GM18873 (cell line): ENCODE results near the gene ZNF579.
"Not testable (repeated sequence)": the region's sequence is repeated elsewhere in the genome, so short reads cannot be mapped to it uniquely, and the experiment has no call there.

Source experiments
- ATAC-seq: cut with Tn5 transposase; IDR thresholded peaks from one replicate; pipeline ENCODE4 v1.9.1; 2021; ENCODE audit warnings: mild to moderate bottlenecking, moderate library complexity, moderate number of reproducible peaks; ENCODE audit not compliant: unreplicated experiment, low FRiP score

ZNF579 gene

GRCh38 chr19:55542292-55542855 lies 38.3 kb downstream of the ZNF579 start:
- no peak for ATAC-seq

- ATAC-seq = no peak
Measured at GRCh38 chr19:55541091-55541490, 39.6 kb downstream of the ZNF579 start.

GRCh38 chr19:55540619-55541018 lies 40.0 kb downstream of the ZNF579 start:
- no peak for ATAC-seq

- ATAC-seq = no peak
Measured at GRCh38 chr19:55539090-55539984, 41.3 kb downstream of the ZNF579 start.

- ATAC-seq = no peak
Measured at GRCh38 chr19:55538132-55538531, 42.5 kb downstream of the ZNF579 start.

- ATAC-seq = no peak
Measured at GRCh38 chr19:55537741-55538111, 42.9 kb downstream of the ZNF579 start.

- ATAC-seq = no peak
Measured at GRCh38 chr19:55536951-55537740, 43.5 kb downstream of the ZNF579 start, which contains the start of gene SBK2. SBK2 (minus strand) TSS chr19:55537133; CDS start chr19:55536294, 839 bp downstream.

- no peak for ATAC-seq
Measured at GRCh38 chr19:55536366-55536765, 44.3 kb downstream of the ZNF579 start.

- ATAC-seq = no peak
Measured at GRCh38 chr19:55535965-55536350, 44.7 kb downstream of the ZNF579 start.

GRCh38 chr19:55535173-55535964 lies 45.3 kb downstream of the ZNF579 start:
- no peak for ATAC-seq

- ATAC-seq = not testable (repeated sequence)
Measured at GRCh38 chr19:55534280-55534679, 46.4 kb downstream of the ZNF579 start.

GRCh38 chr19:55530996-55531395 lies 49.7 kb downstream of the ZNF579 start:
- no peak for ATAC-seq

GRCh38 chr19:55529636-55530234 lies 50.9 kb downstream of the ZNF579 start:
- ATAC-seq = no peak

- no peak for ATAC-seq
Measured at GRCh38 chr19:55528030-55528803, 52.4 kb downstream of the ZNF579 start.

- no peak for ATAC-seq
Measured at GRCh38 chr19:55527197-55528029, 53.2 kb downstream of the ZNF579 start.
